HepG2 (cell line): ENCODE measurements around the gene CXCR4. TPM values are rescaled to one million over a fixed set of nuclear protein-coding genes. Genes with fewer than 3 reads are reported as not detected.

Source experiments
- CENPT ChIP-seq: sonication (generic); formaldehyde crosslinking; IDR thresholded peaks from 2 replicates; pipeline ENCODE4 v1.8.0; 2022; ENCODE audit warnings: low read depth, mild to moderate bottlenecking, moderate library complexity, missing genetic modification reagents
- ELF1 ChIP-seq: sonication (generic); formaldehyde crosslinking; IDR thresholded peaks from 2 replicates; pipeline ENCODE4 v1.4.0; 2020; ENCODE audit warnings: missing genetic modification reagents
- FOXP4 ChIP-seq: sonication (generic); formaldehyde crosslinking; IDR thresholded peaks from 2 replicates; pipeline ENCODE4 v1.4.0; 2020; ENCODE audit warnings: missing genetic modification reagents
- GATA4 ChIP-seq: sonication (generic); IDR thresholded peaks from 2 replicates; pipeline ENCODE4 v1.6.1; 2016; ENCODE audit warnings: antibody characterized with exemption, low read depth, borderline replicate concordance
- KIAA2018 ChIP-seq: sonication (generic); formaldehyde crosslinking; IDR thresholded peaks from 2 replicates; pipeline ENCODE4 v1.5.0; 2020; ENCODE audit warnings: mild to moderate bottlenecking, missing genetic modification reagents, borderline replicate concordance
- MATR3 ChIP-seq: sonication (generic); formaldehyde crosslinking; IDR thresholded peaks from 2 replicates; pipeline ENCODE4 v1.4.0; 2020; ENCODE audit warnings: missing genetic modification reagents
- NFAT5 ChIP-seq: sonication (generic); formaldehyde crosslinking; IDR thresholded peaks from 2 replicates; pipeline ENCODE4 v1.4.0; 2020; ENCODE audit warnings: missing genetic modification reagents
- ONECUT2 ChIP-seq: sonication (generic); formaldehyde crosslinking; IDR thresholded peaks from 2 replicates; pipeline ENCODE4 v1.4.0; 2020; ENCODE audit warnings: missing genetic modification reagents
- RBFOX2 ChIP-seq: fragments of 200-400 bp; formaldehyde crosslinking; IDR thresholded peaks from 2 replicates; pipeline ENCODE4 v1.6.1; 2017; ENCODE audit warnings: low read depth, mild to moderate bottlenecking, low read length
- RXRA ChIP-seq: sonication (generic); formaldehyde crosslinking; IDR thresholded peaks from 2 replicates; pipeline ENCODE4 v1.5.1; 2020; ENCODE audit warnings: missing genetic modification reagents
- ZNF468 ChIP-seq: sonication (generic); formaldehyde crosslinking; IDR thresholded peaks from 2 replicates; pipeline ENCODE4 v1.8.0; 2022; ENCODE audit warnings: mild to moderate bottlenecking, moderate library complexity, missing genetic modification reagents
- ZNF83 ChIP-seq: sonication (generic); formaldehyde crosslinking; IDR thresholded peaks from 2 replicates; pipeline ENCODE4 v1.4.0; 2020; ENCODE audit warnings: missing genetic modification reagents, mild to moderate bottlenecking, borderline replicate concordance
- polyA plus RNA-seq, 8 experiments: library from polyadenylated mRNA; depleted of rRNA in 3 of 8; stranded (reverse) in 7 of 8; unstranded in 1 of 8; fragments of >200 nt; fragmentation: Illumina TruSeq in 4 of 8; extraction: Trizol in 4 of 8; gene quantifications; 2 replicates each; pipeline versions ENCODE4 v1.2.1 to v1.2.3, GENCODE V29; 2011 to 2016; ENCODE audit warnings: low read depth in 4 of 8, missing spikeins in 1 of 8, mixed read lengths in 1 of 8; ENCODE audit not compliant: insufficient read depth in 1 of 8
- total RNA-seq, 5 experiments: library from RNA; depleted of rRNA; stranded (reverse); fragments of >200 nt; fragmentation: Illumina TruSeq; extraction: Trizol; gene quantifications; 2 replicates each; pipeline ENCODE4 v1.2.3, GENCODE V29; 2016; ENCODE audit warnings: low read depth in 1 of 5

The CXCR4 gene
- total and polyA plus RNA-seq, 2 of the 13 experiments (the other 11 are each of a cell fraction or from before 2014, with no cell fraction given), result 0.34 to 0.55 TPM

DNA sequence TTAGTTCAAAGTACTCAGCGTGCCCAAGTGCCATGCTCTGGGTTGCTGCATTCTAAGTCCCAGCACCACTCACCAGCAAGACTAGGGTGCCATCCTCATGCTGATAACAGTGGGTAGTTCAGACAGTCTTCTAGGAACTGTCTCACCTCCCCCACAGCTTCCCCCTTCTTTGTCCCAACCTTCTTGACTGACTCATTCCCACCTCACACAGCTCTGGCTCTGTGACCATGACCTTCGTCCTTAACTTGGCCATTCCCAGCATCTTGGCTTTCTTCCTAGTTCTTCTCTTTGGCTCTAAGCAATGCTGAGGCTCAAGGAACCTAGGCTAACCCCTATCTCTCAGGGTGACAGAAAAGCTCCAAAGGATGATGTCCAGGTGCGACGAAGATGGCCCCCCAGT lies 20.0 kb upstream of the CXCR4 start (continued):
- no peak for TF ChIP-seq RBFOX2
- TF ChIP-seq CENPT (CRISPR knock-in tag), result no peak
- TF ChIP-seq ZNF83 (CRISPR knock-in tag), result no peak
- no peak for TF ChIP-seq RXRA (CRISPR knock-in tag)
- no peak for TF ChIP-seq ONECUT2 (CRISPR knock-in tag)
- TF ChIP-seq KIAA2018 (CRISPR knock-in tag), result no peak
- no peak for TF ChIP-seq ELF1 (CRISPR knock-in tag)
- no peak for TF ChIP-seq FOXP4 (CRISPR knock-in tag)
- TF ChIP-seq ZNF468 (CRISPR knock-in tag), result no peak
- no peak for TF ChIP-seq GATA4
- no peak for TF ChIP-seq MATR3 (CRISPR knock-in tag)
- no peak for TF ChIP-seq NFAT5 (CRISPR knock-in tag)
- TF ChIP-seq, all 625 proteins: peak for 0
